Cardiac muscle cell (in vitro differentiated cells and primary cell): ENCODE results near the gene HLX. TPM values are rescaled to one million over a fixed set of nuclear protein-coding genes. Genes with fewer than 3 reads are reported as not detected.

Source experiments
- DNase-seq, 2 donors: peaks; one replicate each; pipeline versions ENCODE4 v3.0.0 to v3.0.0-alpha.2; 2010 to 2017; ENCODE audit warnings: low read depth in 1 of 2, low spot score in 1 of 2
- H3K27ac ChIP-seq: fragments of 200-600 bp; sonication (generic); 2 replicates; pipeline ENCODE4 v1.5.1; 2016
- H3K27me3 ChIP-seq: fragments of 200-600 bp; sonication (generic); 2 replicates; pipeline ENCODE4 v1.6.0; 2016; ENCODE audit warnings: control low read depth
- H3K36me3 ChIP-seq: fragments of 200-600 bp; sonication (generic); 2 replicates; pipeline ENCODE4 v1.5.1; 2016; ENCODE audit warnings: control low read depth
- H3K4me1 ChIP-seq: fragments of 200-600 bp; sonication (generic); 2 replicates; pipeline ENCODE4 v1.8.1; 2017; ENCODE audit warnings: low read depth, mild to moderate bottlenecking, mixed run types
- H3K4me3 ChIP-seq: fragments of 200-600 bp; sonication (generic); 2 replicates; pipeline ENCODE4 v1.5.1; 2016; ENCODE audit warnings: mild to moderate bottlenecking
- H3K9me3 ChIP-seq: fragments of 200-600 bp; sonication (generic); 2 replicates; pipeline ENCODE4 v1.5.1; 2017; ENCODE audit warnings: low read depth, mild to moderate bottlenecking, control low read depth
- CTCF ChIP-seq: IDR thresholded peaks from 2 replicates; pipeline ENCODE4 v1.5.1; 2012; ENCODE audit warnings: low read depth, mild to moderate bottlenecking, low read length
- polyA plus RNA-seq: library from polyadenylated mRNA; unstranded; fragments of >200 nt; fragmentation: Nextera tagmentation; extraction: Ambion mirVana; gene quantifications from 2 replicates; pipeline ENCODE4 v1.2.1, GENCODE V29; 2016
- total RNA-seq: library from RNA; depleted of rRNA; stranded (reverse); fragments of >200 nt; gene quantifications from 2 replicates; pipeline ENCODE4 v1.2.3, GENCODE V29; 2016

The HLX gene
- total and polyA plus RNA-seq, 2 experiments from 2014 or later = 0.15 to 4.5 TPM

DNA sequence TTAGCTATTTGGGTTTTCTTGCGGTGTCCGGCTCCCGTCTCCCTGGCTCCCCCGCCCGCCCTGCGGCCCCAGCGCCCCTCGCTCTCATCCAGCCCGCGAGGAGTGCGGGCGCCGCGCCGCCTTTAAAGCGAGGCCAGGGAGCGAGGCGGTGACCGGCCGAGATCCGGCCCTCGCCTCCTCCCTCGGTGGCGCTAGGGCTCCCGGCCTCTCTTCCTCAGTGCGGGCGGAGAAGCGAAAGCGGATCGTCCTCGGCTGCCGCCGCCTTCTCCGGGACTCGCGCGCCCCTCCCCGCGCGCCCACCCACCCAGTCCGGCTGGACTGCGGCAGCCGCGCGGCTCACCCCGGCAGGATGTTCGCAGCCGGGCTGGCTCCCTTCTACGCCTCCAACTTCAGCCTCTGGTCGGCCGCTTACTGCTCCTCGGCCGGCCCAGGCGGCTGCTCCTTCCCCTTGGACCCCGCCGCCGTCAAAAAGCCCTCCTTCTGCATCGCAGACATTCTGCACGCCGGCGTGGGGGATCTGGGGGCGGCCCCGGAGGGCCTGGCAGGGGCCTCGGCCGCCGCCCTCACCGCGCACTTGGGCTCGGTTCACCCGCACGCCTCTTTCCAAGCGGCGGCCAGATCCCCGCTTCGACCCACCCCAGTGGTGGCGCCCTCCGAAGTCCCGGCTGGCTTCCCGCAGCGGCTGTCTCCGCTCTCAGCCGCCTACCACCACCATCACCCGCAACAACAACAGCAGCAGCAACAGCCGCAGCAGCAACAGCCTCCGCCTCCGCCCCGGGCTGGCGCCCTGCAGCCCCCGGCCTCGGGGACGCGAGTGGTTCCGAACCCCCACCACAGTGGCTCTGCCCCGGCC lies 492 bp downstream of the HLX start:
- Histone ChIP-seq H3K27me3 (peaks cover 100% of the 10 kb centered on the region), H3K4me1 (no peaks in the 10 kb centered on the region)
- peak; percentile 50 to 69 for DNase-seq

GRCh38 chr1:220880362-220880670 lies 1.1 kb downstream of the HLX start:
- TF ChIP-seq CTCF = no peak
- DNase-seq = no peak
- Histone ChIP-seq H3K9me3 (no peaks in the 10 kb centered on the region), H3K36me3 (no peaks in the 10 kb centered on the region), H3K27me3 (peaks cover 100% of the 10 kb centered on the region), H3K27ac (no peak overlapping the region), H3K4me1 (no peaks in the 10 kb centered on the region), H3K4me3 (peak overlapping the region; percentile 60)

More for the DNA sequence above, 492 bp downstream of the HLX start:
- peak overlapping the region; percentile 60 for H3K4me3 ChIP-seq
- no peak overlapping the region for H3K27ac ChIP-seq
- peak; percentile 16 for TF ChIP-seq CTCF
- no peaks in the 10 kb centered on the region for H3K9me3 ChIP-seq
- H3K36me3 ChIP-seq = no peaks in the 10 kb centered on the region

DNA sequence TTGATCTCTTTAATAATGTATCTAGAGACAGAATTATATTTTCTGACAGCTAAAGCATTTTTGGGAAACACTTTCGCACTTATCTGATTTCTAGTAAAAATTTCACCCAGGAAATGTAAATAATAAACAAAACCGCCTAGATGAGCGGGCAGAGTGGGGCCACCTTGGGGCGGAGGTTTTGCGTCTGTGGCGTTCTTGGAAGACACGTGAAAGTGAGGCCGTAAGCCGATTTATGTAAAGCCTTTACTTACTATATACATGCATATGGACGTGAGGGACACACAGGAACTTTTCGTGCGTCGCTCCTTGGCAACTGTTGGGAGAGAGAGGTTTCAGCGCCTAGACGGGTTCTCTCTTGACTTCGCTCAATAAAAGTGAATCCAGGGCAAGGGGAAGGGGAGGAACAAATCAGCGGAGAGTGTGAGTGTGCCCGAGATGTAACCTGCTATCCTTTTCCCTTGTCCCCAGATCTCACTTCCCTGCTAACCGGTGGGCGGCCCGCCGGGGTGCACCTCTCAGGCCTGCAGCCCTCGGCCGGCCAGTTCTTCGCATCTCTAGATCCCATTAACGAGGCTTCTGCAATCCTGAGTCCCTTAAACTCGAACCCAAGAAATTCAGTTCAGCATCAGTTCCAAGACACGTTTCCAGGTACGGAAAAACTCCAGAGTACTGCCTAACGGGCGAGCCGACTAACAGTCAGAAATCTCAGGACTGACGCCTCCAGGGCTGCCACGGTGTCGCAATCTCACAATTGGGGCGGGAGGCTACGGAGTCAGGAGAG lies 1.7 kb downstream of the HLX start:
- Histone ChIP-seq H3K4me3 (no peak overlapping the region), H3K4me1 (no peaks in the 10 kb centered on the region), H3K9me3 (no peaks in the 10 kb centered on the region), H3K27ac (no peak overlapping the region), H3K36me3 (no peaks in the 10 kb centered on the region), H3K27me3 (peaks cover 100% of the 10 kb centered on the region)
- peak in 1 of 2 donors; percentile 62 for DNase-seq
- no peak for TF ChIP-seq CTCF

GRCh38 chr1:220882061-220882891 lies 3.0 kb downstream of the HLX start:
- Histone ChIP-seq H3K36me3 (no peaks in the 10 kb centered on the region), H3K27me3 (peaks cover 100% of the 10 kb centered on the region), H3K4me3 (no peak overlapping the region), H3K27ac (no peak overlapping the region), H3K4me1 (peaks cover 1% of the 10 kb centered on the region), H3K9me3 (no peaks in the 10 kb centered on the region)
- peak; percentile 5 for TF ChIP-seq CTCF
- DNase-seq = peak in 1 of 2 donors; percentile 84
